HepG2 (cell line): Measurements from ENCODE around the gene ADAMTSL4. TPM values are rescaled to one million over a fixed set of nuclear protein-coding genes. Genes with fewer than 3 reads are reported as not detected.

Experiments
- AKNA ChIP-seq: sonication (generic); formaldehyde crosslinking; IDR thresholded peaks from 2 replicates; pipeline ENCODE4 v1.4.0; 2020; ENCODE audit warnings: missing genetic modification reagents, borderline replicate concordance
- ARNT ChIP-seq: fragments of 450-650 bp; IDR thresholded peaks from 2 replicates; pipeline ENCODE4 v1.6.1; 2017
- KDM3A ChIP-seq: IDR thresholded peaks from 2 replicates; pipeline ENCODE4 v1.6.1; 2018; ENCODE audit warnings: low read depth, missing compliant biosample characterization
- NR2F6 ChIP-seq, 2 experiments: IDR thresholded peaks; 2 replicates each; pipeline ENCODE4 v1.6.1; 2016; ENCODE audit warnings: antibody characterized with exemption in 1 of 2, mild to moderate bottlenecking in 1 of 2
- PRDM10 ChIP-seq: sonication (generic); formaldehyde crosslinking; IDR thresholded peaks from 2 replicates; pipeline ENCODE4 v1.4.0; 2020; ENCODE audit warnings: low read depth, missing genetic modification reagents
- ZBTB33 ChIP-seq: sonication (generic); formaldehyde crosslinking; IDR thresholded peaks from 2 replicates; pipeline ENCODE4 v1.4.0; 2020; ENCODE audit warnings: missing genetic modification reagents
- ZFP1 ChIP-seq: IDR thresholded peaks from 2 replicates; pipeline ENCODE4 v1.6.1; 2016
- ZFP82 ChIP-seq: sonication (generic); formaldehyde crosslinking; IDR thresholded peaks from 2 replicates; pipeline ENCODE4 v1.5.1; 2020; ENCODE audit warnings: mild to moderate bottlenecking, missing genetic modification reagents, borderline replicate concordance
- ZNF274 ChIP-seq: sonication (generic); formaldehyde crosslinking; IDR thresholded peaks from 2 replicates; pipeline ENCODE4 v1.5.1; 2020; ENCODE audit warnings: mild to moderate bottlenecking, missing genetic modification reagents
- ZNF407 ChIP-seq: sonication (generic); formaldehyde crosslinking; IDR thresholded peaks from one replicate; pipeline ENCODE4 v1.5.1; 2020; ENCODE audit warnings: mild to moderate bottlenecking, missing genetic modification reagents; ENCODE audit errors: not compliant biosample characterization
- polyA plus RNA-seq, 8 experiments: library from polyadenylated mRNA; depleted of rRNA in 3 of 8; stranded (reverse) in 7 of 8; unstranded in 1 of 8; fragments of >200 nt; fragmentation: Illumina TruSeq in 4 of 8; extraction: Trizol in 4 of 8; gene quantifications; 2 replicates each; pipeline versions ENCODE4 v1.2.1 to v1.2.3, GENCODE V29; 2011 to 2016; ENCODE audit warnings: low read depth in 4 of 8, missing spikeins in 1 of 8, mixed read lengths in 1 of 8; ENCODE audit not compliant: insufficient read depth in 1 of 8
- total RNA-seq, 5 experiments: library from RNA; depleted of rRNA; stranded (reverse); fragments of >200 nt; fragmentation: Illumina TruSeq; extraction: Trizol; gene quantifications; 2 replicates each; pipeline ENCODE4 v1.2.3, GENCODE V29; 2016; ENCODE audit warnings: low read depth in 1 of 5

ADAMTSL4 gene
- total and polyA plus RNA-seq, 2 of the 13 experiments (the other 11 are each of a cell fraction or from before 2014, with no cell fraction given): 3.9 to 16.4 TPM

GRCh38 chr1:150514913-150515327 lies 34.3 kb upstream of the ADAMTSL4 start (continued):
- TF ChIP-seq ZNF407 (CRISPR knock-in tag) (no peak), PRDM10 (CRISPR knock-in tag) (0 out of 2 replicates have a peak, but pooled peaks have one; percentile 2), AKNA (no peak), ZNF274 (CRISPR knock-in tag) (no peak), ZFP1 (CRISPR knock-in tag) (no peak), NR2F6 (IDR thresholded peaks at IDR 0.05) (no peak), NR2F6 (CRISPR knock-in tag; IDR thresholded peaks at IDR 0.05) (no peak), ZFP82 (peak; percentile 56; the same call in 1 of the 2 replicates), ARNT (no peak), KDM3A (no peak), ZBTB33 (CRISPR knock-in tag) (no peak)
